Activated naive CD8-positive, alpha-beta T cell treated with anti-CD3 and anti-CD28 coated beads, Interleukin-2, amount 10 ng/mL, durations not matched to agents 7 days and 5 days (primary cell): ENCODE data around the gene MFSD2A. TPM values are rescaled to one million over a fixed set of nuclear protein-coding genes. Genes with fewer than 3 reads are reported as not detected.
"Not testable (repeated sequence)": the region's sequence is repeated elsewhere in the genome, so short reads cannot be mapped to it uniquely, and the experiment has no call there.

Experiments used
- ATAC-seq: fragments of 150-1000 bp; cut with Tn5 transposase; one replicate; pipeline ENCODE4 v1.10.0; 2021; ENCODE audit warnings: low read depth, moderate library complexity
- POLR2A ChIA-PET: fragments of 350-600 bp; sonication (Branson Sonifier 250); formaldehyde crosslinking; loops from one replicate; lab custom pipeline; 2021; ENCODE audit warnings: antibody characterized with exemption; lab: Charles Lee
- DNase-seq: peaks from one replicate; pipeline ENCODE4 v3.0.0; 2021
- H3K27ac Mint-ChIP-seq: one replicate; pipeline ENCODE4 v1.8.0; 2022; ENCODE audit warnings: mild to moderate bottlenecking, mixed read lengths
- H3K27me3 Mint-ChIP-seq: one replicate; pipeline ENCODE4 v1.8.0; 2022; ENCODE audit warnings: mild to moderate bottlenecking, moderate library complexity, mixed read lengths
- H3K36me3 Mint-ChIP-seq: one replicate; pipeline ENCODE4 v1.8.0; 2021; ENCODE audit warnings: mild to moderate bottlenecking, mixed read lengths
- H3K4me1 Mint-ChIP-seq: one replicate; pipeline ENCODE4 v1.8.0; 2021; ENCODE audit warnings: mixed read lengths
- H3K4me3 Mint-ChIP-seq: one replicate; pipeline ENCODE4 v1.8.0; 2022; ENCODE audit warnings: mild to moderate bottlenecking, moderate library complexity, mixed read lengths
- H3K9me3 Mint-ChIP-seq: one replicate; pipeline ENCODE4 v1.8.0; 2021; ENCODE audit warnings: mixed read lengths
- total RNA-seq, 2 experiments: library from RNA; stranded (reverse); gene quantifications; one replicate each; pipeline ENCODE4 v1.2.3, GENCODE V29; 2021

The MFSD2A gene
- total RNA-seq: 1 to 10 TPM; 1.9 to 2.7 TPM

DNA sequence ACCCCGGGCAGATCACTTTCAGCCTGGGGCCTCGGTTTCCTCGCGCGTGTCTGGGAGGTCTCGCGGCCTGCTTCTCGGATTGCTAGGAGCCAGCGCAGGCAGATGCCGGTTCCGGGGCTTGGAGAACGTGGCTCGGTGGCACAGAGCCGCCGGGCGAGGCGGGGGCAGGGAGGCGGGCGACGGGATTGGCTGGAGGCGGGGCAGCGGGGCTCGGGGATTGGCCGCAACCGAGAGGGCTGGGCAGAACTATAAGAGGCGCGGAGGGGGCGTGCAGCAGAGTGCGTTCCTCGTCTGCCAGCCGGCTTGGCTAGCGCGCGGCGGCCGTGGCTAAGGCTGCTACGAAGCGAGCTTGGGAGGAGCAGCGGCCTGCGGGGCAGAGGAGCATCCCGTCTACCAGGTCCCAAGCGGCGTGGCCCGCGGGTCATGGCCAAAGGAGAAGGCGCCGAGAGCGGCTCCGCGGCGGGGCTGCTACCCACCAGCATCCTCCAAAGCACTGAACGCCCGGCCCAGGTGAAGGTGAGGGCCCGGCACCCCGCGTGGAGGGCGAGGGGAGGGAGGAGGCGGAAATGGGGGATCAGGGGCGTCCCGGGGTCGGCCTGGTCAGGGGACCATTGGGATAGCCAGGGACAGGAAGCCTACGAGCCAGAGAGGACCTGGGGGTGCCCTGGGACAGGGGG lies at the start of gene MFSD2A:
Gene MFSD2A (plus strand): TSS at position 276 of the 677 bp plus-strand sequence. CDS start 148 bp downstream, at position 424.
- H3K27ac Mint-ChIP-seq: peak within 1 kb of the TSS; percentile 60

DNA sequence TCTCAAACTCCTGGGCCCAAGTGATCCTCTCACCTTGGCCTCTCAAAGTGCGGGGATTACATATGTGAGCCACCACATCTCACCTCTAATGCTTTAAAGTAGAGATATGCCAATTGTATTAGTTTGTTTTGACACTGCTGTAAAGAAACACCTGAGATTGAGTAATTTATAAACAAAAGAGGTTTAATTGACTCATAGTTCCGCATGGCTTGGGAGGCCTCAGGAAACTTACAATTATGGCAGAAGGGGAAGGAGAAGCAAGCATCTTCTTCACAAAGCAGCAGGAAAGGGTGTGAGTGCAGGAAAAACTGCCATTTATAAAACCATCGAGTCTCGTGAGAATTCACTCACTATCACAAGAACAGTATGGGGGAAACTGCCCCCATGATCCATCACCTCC lies 49.8 kb upstream of the MFSD2A start:
- H3K4me3 Mint-ChIP-seq: no peak overlapping the region
- H3K4me1 Mint-ChIP-seq: peaks cover 3% of the 10 kb centered on the region
- POLR2A ChIA-PET: no interaction called here
- ATAC-seq: no peak
- no peak overlapping the region for H3K27ac Mint-ChIP-seq
- H3K9me3 Mint-ChIP-seq: peaks cover 7% of the 10 kb centered on the region
- DNase-seq: no peak
- no peaks in the 10 kb centered on the region for H3K36me3 Mint-ChIP-seq
- peaks cover 60% of the 10 kb centered on the region for H3K27me3 Mint-ChIP-seq

More for the DNA sequence above, at the start of gene MFSD2A:
- peaks cover 4% of the 10 kb centered on the region for H3K27me3 Mint-ChIP-seq
- DNase-seq (peak; percentile 83), ATAC-seq (peak; percentile 92)
- peak within 1 kb of the TSS; percentile 91 for H3K4me3 Mint-ChIP-seq
- POLR2A ChIA-PET: interaction anchor here (0.8 to 1.0 kb wide), 2 partner anchors 84 to 135 kb away, joined by 3 read pairs; no protein-coding TSS in a partner anchor
- peaks cover 10% of the 10 kb centered on the region for H3K4me1 Mint-ChIP-seq
- H3K9me3 Mint-ChIP-seq: no peaks in the 10 kb centered on the region
- H3K36me3 Mint-ChIP-seq: no peaks in the 10 kb centered on the region

DNA sequence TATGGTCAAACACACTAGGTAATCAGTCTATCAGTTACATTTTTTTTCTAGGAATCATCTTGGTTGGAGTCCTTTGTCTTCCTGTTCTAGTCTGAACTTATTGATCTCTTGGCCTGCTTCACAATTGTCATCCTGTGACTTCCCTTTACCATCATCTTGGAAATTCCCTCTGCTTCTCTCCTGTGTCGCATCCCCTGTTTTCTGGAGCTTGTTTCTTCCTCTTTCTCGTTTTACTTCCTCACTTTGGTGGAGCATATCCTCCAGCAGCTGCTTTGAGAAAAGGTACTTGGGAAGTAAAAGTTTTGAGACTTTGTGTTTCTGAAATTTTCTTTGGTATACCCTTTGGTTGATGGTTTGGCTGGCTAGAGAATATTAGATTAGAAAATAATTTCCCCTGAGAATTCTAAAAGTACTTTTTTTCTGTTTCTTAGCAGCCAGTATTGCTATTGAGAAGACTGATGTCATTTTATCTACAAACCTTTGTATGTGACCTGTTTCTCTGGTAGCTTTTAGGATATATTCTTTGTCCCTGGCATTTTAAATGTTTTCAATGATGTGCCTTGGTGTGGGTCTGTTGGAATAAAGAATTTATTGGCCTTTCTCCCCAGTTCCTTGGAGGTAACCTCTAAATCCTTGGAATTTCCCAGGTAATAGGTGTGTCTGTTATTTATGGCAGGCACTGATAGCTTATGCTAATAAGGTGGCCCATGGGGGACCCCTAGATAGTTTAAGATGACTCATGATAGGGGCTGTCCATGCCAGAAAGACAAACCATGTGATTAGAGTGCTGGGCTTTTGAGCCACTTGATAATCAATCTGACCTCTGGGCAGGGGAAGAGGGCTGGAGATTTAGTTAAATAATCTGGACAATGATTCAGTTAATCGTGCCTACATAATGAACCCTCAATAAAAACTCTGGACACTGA lies 47.2 kb upstream of the MFSD2A start:
- Mint-ChIP-seq H3K9me3 (peaks cover 7% of the 10 kb centered on the region), H3K4me1 (no peaks in the 10 kb centered on the region), H3K36me3 (no peaks in the 10 kb centered on the region), H3K27ac (no peak overlapping the region), H3K4me3 (no peak overlapping the region), H3K27me3 (peaks cover 54% of the 10 kb centered on the region)
- DNase-seq: no peak
- POLR2A ChIA-PET: no interaction called here
- no peak for ATAC-seq

DNA sequence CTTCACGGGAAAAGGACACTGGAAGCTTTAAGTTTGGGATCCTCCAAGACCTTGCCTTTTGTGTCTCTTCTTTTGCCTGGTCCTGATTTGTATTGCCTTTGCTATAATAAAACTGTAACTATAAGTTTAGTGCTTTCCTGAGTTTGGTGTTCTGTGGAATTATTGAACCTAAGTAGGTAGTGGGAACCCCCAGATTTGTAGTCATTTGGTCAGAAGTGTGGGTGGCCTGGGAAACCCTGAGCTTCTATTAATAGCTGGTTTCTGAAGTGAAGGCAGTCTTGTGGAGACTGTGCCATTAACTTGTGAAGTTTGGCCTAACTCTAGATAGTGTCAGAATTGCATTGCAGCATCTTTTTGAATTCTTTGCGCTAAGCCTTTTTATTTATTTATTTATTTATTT lies 46.4 kb upstream of the MFSD2A start:
- DNase-seq (no peak), ATAC-seq (no peak)
- no peaks in the 10 kb centered on the region for H3K36me3 Mint-ChIP-seq
- no peaks in the 10 kb centered on the region for H3K4me1 Mint-ChIP-seq
- POLR2A ChIA-PET: interaction anchor here (0.5 kb wide), 1 partner anchor 170 kb away, joined by 3 read pairs; the partner anchor contains the start of gene PPIE
- H3K9me3 Mint-ChIP-seq: peaks cover 7% of the 10 kb centered on the region
- no peak overlapping the region for H3K4me3 Mint-ChIP-seq
- H3K27ac Mint-ChIP-seq: no peak overlapping the region
- H3K27me3 Mint-ChIP-seq: peaks cover 47% of the 10 kb centered on the region

DNA sequence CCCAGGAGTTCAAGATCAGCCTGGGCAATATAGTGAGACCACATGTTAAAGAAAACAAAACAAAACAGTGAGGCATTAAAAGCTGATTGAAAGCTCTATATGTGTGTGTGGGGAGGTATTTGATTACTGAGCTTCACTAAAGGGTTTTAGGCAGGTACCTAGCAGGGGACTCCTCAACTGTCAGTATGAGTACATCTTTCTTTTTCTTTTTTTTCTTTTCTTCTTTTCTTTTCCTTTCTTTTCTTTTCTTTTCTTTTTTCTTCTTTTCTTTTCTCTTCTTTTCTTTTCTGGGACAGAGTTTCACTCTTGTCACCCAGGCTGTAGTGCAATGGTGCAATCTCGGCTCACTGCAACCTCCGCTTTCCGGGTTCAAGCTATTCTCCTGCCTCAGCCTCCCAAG lies 44.7 kb upstream of the MFSD2A start:
- Mint-ChIP-seq H3K9me3 (peaks cover 7% of the 10 kb centered on the region), H3K27me3 (peaks cover 32% of the 10 kb centered on the region), H3K36me3 (no peaks in the 10 kb centered on the region), H3K4me1 (no peaks in the 10 kb centered on the region), H3K27ac (no peak overlapping the region), H3K4me3 (no peak overlapping the region)
- ATAC-seq: no peak
- DNase-seq: no peak
- POLR2A ChIA-PET: no interaction called here

DNA sequence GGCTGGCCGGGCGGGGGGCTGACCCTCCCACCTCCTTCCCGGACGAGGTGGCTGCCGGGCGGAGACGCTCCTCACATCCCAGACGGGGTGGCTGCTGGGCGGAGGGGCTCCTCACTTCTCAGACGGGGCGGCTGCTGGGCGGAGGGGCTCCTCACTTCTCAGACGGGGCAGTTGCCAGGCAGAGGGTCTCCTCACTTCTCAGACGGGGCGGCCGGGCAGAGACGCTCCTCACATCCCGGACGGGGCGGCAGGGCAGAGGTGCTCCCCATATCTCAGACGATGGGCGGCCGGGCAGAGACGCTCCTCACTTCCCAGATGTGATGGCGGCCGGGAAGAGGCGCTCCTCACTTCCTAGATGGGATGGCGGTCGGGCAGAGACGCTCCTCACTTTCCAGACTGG lies 41.8 kb upstream of the MFSD2A start:
- not testable (repeated sequence) for H3K27me3 Mint-ChIP-seq, H3K9me3 Mint-ChIP-seq, H3K27ac Mint-ChIP-seq

DNA sequence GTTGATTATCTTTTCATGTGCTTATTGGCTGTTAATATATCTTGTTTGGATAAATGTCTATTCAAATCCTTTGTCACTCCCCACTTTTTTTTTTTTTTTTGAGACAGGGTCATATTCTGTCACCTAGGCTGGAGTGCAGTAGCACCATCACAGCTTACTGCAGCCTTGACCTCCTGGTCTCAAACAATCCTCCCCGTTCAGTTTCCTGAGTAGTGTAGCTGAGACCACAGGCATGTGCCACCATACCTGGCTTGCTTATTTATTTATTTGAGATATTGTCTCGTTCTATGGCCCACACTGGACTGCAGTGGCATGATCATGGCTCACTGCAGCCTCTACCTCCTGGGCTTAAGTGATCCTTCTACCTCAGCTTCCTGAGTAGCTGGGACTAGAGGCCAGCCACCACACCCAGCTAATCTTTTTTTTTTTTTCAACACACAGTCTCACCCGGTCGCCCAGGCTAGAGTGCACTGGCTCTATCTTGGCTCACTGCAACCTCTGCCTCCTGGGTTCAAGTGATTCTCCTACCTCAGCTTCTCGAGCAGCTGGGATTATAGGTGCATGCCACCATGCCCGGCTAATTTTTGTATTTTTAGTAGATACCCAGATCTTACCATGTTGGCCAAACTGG lies 39.3 kb upstream of the MFSD2A start:
- no peak for DNase-seq
- Mint-ChIP-seq H3K27me3 (peaks cover 5% of the 10 kb centered on the region), H3K4me1 (peaks cover 2% of the 10 kb centered on the region), H3K9me3 (no peaks in the 10 kb centered on the region), H3K4me3 (no peak overlapping the region), H3K27ac (no peak overlapping the region), H3K36me3 (no peaks in the 10 kb centered on the region)
- POLR2A ChIA-PET: no interaction called here
- no peak for ATAC-seq

More for the DNA sequence above, 41.8 kb upstream of the MFSD2A start:
- ATAC-seq, POLR2A ChIA-PET, H3K4me3 Mint-ChIP-seq, H3K36me3 Mint-ChIP-seq, H3K4me1 Mint-ChIP-seq, DNase-seq: not testable (repeated sequence)

DNA sequence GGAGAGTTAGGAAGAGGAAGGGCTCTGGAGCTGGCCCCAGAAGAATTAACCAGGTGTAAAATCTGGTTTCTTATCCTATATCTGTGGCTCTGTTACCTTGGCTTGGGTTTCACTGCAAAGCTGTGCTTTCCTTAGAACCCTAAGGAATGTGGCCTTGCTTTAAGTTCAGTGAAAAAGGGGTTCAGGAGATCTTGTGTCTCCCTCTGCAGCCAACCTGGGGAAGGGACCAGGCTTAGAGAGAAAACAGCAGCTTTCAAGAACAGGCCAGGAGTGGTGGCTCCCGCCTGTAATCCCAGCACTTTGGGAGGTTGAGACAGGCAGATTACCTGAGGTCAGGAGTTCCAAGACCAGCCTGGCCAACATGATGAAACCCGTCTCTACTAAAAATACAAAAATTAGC lies 37.1 kb upstream of the MFSD2A start:
- POLR2A ChIA-PET: no interaction called here
- H3K9me3 Mint-ChIP-seq: no peaks in the 10 kb centered on the region
- ATAC-seq (no peak), DNase-seq (no peak)
- no peak overlapping the region for H3K4me3 Mint-ChIP-seq
- H3K4me1 Mint-ChIP-seq: peaks cover 2% of the 10 kb centered on the region
- no peaks in the 10 kb centered on the region for H3K36me3 Mint-ChIP-seq
- H3K27ac Mint-ChIP-seq: no peak overlapping the region
- peaks cover 4% of the 10 kb centered on the region for H3K27me3 Mint-ChIP-seq

DNA sequence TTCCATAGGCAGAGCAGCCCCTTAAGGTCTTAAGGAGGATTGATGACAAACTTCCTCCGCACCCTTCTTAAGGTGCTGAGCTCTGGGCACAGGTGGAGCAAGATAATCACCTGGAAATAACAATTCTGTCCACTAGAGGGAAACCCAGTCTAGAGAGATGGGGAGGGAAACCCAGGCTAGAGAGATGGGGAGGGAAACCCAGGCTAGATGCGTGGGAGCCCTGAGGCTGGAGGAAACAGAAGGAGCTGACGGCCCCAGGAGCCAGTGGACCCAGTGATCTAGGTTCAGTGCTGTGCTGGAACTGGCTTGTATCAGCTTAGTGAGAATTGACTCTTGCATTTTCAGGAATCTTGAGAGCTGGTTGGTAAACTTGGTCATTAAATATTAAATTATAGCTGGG lies 35.4 kb upstream of the MFSD2A start:
- POLR2A ChIA-PET: interaction anchor here (0.8 to 1.1 kb wide), 2 partner anchors 18 to 121 kb away, joined by 3 to 4 read pairs; partner anchors contain the start of gene CAP1
- Mint-ChIP-seq H3K27me3 (peaks cover 4% of the 10 kb centered on the region), H3K27ac (no peak overlapping the region), H3K36me3 (no peaks in the 10 kb centered on the region), H3K4me1 (peaks cover 2% of the 10 kb centered on the region), H3K4me3 (no peak overlapping the region), H3K9me3 (no peaks in the 10 kb centered on the region)
- peak; percentile 37 for DNase-seq
- peak; percentile 91 for ATAC-seq

DNA sequence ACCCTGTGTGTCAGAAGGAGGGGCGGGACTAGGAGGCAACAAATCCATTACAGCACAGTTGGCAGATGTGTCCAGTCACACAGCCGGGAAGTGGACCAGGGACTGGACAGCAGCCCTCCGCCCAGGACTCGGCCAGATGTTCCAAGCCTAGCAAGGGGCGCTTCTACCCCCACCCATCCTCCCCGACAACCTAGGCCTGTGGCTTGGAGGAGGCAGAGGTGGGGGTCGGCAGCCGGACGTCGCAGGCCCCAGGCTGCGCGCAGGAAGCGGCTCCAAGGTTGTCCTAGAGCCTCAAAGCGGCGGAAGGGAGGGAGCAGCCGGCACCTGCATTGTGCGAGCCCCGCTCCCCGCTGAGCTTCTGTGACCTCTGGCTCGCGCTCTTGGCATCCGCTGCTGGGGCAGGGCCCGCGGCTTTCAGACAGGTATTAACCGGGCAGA lies 32.7 kb upstream of the MFSD2A start:
- H3K4me1 Mint-ChIP-seq: peaks cover 5% of the 10 kb centered on the region
- peaks cover 4% of the 10 kb centered on the region for H3K27me3 Mint-ChIP-seq
- no peaks in the 10 kb centered on the region for H3K36me3 Mint-ChIP-seq
- no peak for ATAC-seq
- POLR2A ChIA-PET: no interaction called here
- H3K27ac Mint-ChIP-seq: no peak overlapping the region
- no peak overlapping the region for H3K4me3 Mint-ChIP-seq
- no peak for DNase-seq
- no peaks in the 10 kb centered on the region for H3K9me3 Mint-ChIP-seq

DNA sequence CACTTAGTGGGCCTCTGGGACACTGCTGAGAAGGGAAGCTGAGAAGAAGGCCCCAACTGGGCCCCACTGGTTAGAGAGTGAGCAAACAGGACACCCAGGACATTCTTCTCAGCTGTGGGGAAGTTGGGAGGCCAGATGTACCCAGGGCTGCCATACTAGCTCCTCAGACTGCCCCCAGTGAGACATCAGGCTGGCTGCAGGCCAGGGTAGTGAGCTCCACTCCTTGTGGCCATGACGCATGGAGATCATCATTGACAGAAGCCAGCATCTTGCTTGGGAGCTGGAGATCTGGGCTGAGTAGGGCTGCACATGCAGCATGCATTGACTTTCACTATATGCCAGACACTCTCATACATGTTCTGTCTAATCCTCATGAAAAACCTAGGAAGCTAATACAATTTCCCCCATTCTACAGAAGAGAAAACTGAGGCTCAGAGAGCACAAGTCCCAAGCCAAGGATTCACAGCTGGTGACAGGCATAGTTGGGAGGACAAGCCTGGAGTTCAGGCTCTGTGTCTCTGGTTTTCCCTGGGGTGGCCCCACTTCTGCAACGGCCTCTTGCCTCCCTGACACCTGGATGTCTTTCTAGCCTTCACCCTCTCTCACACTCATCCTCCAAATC lies 29.1 kb upstream of the MFSD2A start:
- no peak for ATAC-seq
- Mint-ChIP-seq H3K36me3 (no peaks in the 10 kb centered on the region), H3K27ac (peak overlapping the region; percentile 18), H3K27me3 (no peaks in the 10 kb centered on the region), H3K4me3 (no peak overlapping the region), H3K4me1 (peaks cover 3% of the 10 kb centered on the region), H3K9me3 (no peaks in the 10 kb centered on the region)
- POLR2A ChIA-PET: interaction anchor here (1.2 kb wide), 1 partner anchor 34 kb away, joined by 4 read pairs; no protein-coding TSS in a partner anchor
- no peak for DNase-seq

DNA sequence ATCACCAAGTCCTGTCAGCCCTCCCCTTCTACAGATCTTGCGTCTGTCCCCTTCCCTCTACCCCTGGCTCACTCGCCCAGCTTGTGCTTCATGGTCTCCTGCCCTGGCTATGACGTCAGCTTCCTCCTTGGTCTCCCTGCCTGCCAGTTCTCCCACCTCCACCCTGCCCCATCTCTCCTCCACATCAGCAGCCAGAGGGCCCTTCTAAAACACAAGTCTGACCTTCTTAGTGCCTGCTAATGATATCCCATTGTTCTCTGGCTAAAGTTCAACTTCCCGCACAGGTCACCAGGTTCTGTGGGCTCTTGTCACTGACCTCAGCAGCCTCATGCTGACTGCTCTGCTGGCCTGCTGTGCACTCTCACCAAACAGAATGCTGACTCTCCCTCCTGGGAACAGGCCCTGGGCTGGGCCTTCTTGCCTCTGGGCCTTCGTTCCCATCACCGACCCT lies 28.6 kb upstream of the MFSD2A start:
- Mint-ChIP-seq H3K4me3 (no peak overlapping the region), H3K9me3 (no peaks in the 10 kb centered on the region), H3K27ac (peak overlapping the region; percentile 18), H3K27me3 (no peaks in the 10 kb centered on the region), H3K36me3 (no peaks in the 10 kb centered on the region), H3K4me1 (peaks cover 3% of the 10 kb centered on the region)
- DNase-seq (no peak), ATAC-seq (peak; percentile 36)
- POLR2A ChIA-PET: interaction anchor here (1.2 kb wide), 1 partner anchor 33 kb away, joined by 4 read pairs; no protein-coding TSS in a partner anchor
